Endothelial cell (in vitro differentiated cells): Measurements from ENCODE around the gene MIPEP. TPM values are rescaled to one million over a fixed set of nuclear protein-coding genes. Genes with fewer than 3 reads are reported as not detected.

Experiments
- DNase-seq: peaks from one replicate; pipeline ENCODE4 v3.0.0; 2021; ENCODE audit warnings: low spot score
- H3K27ac Mint-ChIP-seq: one replicate; pipeline ENCODE4 v1.8.0; 2021; ENCODE audit warnings: mixed read lengths, inconsistent platforms; ENCODE audit not compliant: unreplicated experiment
- H3K27me3 Mint-ChIP-seq: one replicate; pipeline ENCODE4 v1.8.0; 2021; ENCODE audit warnings: mild to moderate bottlenecking, moderate library complexity, mixed read lengths, inconsistent platforms; ENCODE audit not compliant: unreplicated experiment
- H3K36me3 Mint-ChIP-seq: one replicate; pipeline ENCODE4 v1.8.0; 2021; ENCODE audit warnings: mild to moderate bottlenecking, low read depth, mixed read lengths, inconsistent platforms; ENCODE audit not compliant: unreplicated experiment
- H3K4me1 Mint-ChIP-seq: one replicate; pipeline ENCODE4 v1.8.0; 2021; ENCODE audit warnings: mild to moderate bottlenecking, mixed read lengths, inconsistent platforms; ENCODE audit not compliant: unreplicated experiment
- H3K4me3 Mint-ChIP-seq: one replicate; pipeline ENCODE4 v1.8.0; 2021; ENCODE audit warnings: mild to moderate bottlenecking, mixed read lengths, inconsistent platforms; ENCODE audit not compliant: unreplicated experiment
- H3K9me3 Mint-ChIP-seq: one replicate; pipeline ENCODE4 v1.8.0; 2021; ENCODE audit warnings: mixed read lengths, inconsistent platforms; ENCODE audit not compliant: unreplicated experiment
- total RNA-seq: library from RNA; stranded (reverse); fragmentation: NEBNext Ultra II Directional; extraction: Animal tissue kit (Norgen Biotek cat#: 25700); gene quantifications from one replicate; pipeline ENCODE4 v1.2.1, GENCODE V29; 2021; ENCODE audit not compliant: unreplicated experiment
- TF ChIP-seq, protein P1 (sequence below): fragments of 200-600 bp; sonication (generic); IDR thresholded peaks from one replicate; pipeline ENCODE4 v1.5.0; 2021; ENCODE audit warnings: antibody characterized with exemption; ENCODE audit not compliant: unreplicated experiment

Gene MIPEP
- total RNA-seq, 1 donor from 2014 or later: 8.8 TPM

DNA sequence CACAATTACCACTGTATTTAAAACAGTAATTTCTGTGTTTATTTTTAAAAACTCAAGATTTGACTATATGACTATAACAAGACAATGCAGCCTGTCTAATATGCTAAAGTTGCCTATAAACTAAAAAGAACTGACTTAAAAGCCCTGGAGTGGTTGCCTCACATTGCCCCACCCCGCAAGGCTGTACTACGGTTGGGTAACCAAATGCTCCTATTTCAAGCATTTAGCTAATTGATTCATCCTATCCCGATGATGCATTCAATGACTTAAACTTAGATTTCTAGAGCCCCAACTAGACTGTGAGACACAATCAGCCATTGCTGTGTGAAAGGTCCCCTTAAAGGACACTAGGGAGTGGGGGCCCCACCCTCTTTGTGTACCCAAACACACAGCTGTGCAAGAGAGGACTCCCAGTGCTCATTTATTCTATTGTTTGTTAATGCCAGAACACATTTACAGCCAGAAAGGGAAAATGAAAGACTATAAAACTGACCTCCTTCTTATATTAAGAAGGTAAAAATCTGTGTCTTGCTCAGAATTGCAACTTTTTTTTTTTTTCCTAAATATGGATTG is 66.9 kb downstream of the MIPEP start:
- Mint-ChIP-seq H3K4me3 (no peak overlapping the region), H3K27me3 (no peaks in the 10 kb centered on the region), H3K27ac (no peak overlapping the region), H3K9me3 (no peaks in the 10 kb centered on the region), H3K4me1 (no peaks in the 10 kb centered on the region), H3K36me3 (peaks cover 6% of the 10 kb centered on the region)
- TF ChIP-seq, protein P1, sequence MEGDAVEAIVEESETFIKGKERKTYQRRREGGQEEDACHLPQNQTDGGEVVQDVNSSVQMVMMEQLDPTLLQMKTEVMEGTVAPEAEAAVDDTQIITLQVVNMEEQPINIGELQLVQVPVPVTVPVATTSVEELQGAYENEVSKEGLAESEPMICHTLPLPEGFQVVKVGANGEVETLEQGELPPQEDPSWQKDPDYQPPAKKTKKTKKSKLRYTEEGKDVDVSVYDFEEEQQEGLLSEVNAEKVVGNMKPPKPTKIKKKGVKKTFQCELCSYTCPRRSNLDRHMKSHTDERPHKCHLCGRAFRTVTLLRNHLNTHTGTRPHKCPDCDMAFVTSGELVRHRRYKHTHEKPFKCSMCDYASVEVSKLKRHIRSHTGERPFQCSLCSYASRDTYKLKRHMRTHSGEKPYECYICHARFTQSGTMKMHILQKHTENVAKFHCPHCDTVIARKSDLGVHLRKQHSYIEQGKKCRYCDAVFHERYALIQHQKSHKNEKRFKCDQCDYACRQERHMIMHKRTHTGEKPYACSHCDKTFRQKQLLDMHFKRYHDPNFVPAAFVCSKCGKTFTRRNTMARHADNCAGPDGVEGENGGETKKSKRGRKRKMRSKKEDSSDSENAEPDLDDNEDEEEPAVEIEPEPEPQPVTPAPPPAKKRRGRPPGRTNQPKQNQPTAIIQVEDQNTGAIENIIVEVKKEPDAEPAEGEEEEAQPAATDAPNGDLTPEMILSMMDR: no peak
- DNase-seq: no peak

DNA sequence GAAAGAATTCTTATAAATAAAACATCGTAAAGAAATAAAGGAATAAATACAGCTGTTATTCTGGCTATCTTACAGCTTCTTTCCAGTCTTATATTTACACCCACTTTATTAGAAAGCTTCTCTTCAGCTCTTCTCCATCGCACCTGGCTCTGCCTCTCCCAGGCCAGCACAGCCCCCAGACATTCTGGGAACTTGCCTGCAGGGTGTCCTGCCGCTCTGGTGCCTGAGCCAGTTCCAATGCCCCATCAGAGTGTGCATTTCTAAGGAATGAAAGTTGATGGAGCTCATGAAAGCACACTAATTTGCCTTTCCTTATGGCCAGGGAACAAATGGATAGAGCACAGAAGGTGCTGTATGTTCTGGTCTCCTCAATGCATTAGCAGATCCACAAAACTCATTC is 68.7 kb downstream of the MIPEP start:
- TF ChIP-seq, protein P1: no peak

DNA sequence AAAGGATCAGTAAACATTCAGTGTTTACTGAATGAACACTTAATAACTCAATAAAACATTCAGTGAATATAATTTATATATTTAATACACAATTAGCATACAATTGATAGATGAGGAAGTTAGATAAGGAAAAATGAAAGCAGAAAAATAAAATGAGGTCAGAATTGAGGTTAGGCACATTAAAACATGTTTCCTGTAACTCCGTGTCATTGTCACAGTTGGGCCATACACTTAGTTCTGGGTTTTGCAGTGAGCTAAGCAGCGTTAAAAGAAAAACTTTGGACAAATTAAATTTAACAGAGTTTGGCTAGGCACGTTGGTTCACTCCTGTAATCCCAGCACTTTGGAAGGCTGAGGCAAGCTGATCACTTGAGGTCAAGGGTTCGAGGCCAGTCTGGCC is 71.4 kb downstream of the MIPEP start:
- TF ChIP-seq, protein P1: no peak
- Mint-ChIP-seq H3K9me3 (no peaks in the 10 kb centered on the region), H3K4me3 (no peak overlapping the region), H3K4me1 (no peaks in the 10 kb centered on the region), H3K27ac (no peak overlapping the region), H3K27me3 (no peaks in the 10 kb centered on the region), H3K36me3 (no peaks in the 10 kb centered on the region)
- no peak for DNase-seq

More for the DNA sequence above, 68.7 kb downstream of the MIPEP start:
- Mint-ChIP-seq H3K4me3 (no peak overlapping the region), H3K4me1 (no peaks in the 10 kb centered on the region), H3K27ac (no peak overlapping the region), H3K27me3 (no peaks in the 10 kb centered on the region), H3K36me3 (no peaks in the 10 kb centered on the region), H3K9me3 (no peaks in the 10 kb centered on the region)
- DNase-seq: no peak

DNA sequence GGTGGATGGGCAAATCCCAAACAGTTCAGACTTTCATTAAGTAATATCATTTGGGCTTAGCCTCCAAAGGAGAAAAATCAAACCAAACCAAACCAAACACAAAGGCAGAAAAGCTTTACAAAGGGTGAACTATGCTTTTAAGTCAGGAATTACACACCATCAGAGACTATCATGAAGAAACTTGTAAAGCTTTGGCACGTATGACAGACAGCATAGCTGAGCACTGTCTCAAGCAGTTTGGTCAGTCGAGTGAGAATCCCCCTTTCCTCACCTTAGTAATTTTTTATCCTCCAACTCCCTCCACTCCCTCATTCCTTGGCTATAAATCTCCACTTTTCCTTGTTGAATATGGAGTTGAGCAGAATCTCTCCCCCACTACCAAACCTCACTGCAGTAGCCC is 72.1 kb downstream of the MIPEP start:
- Mint-ChIP-seq H3K9me3 (no peaks in the 10 kb centered on the region), H3K4me3 (no peak overlapping the region), H3K36me3 (no peaks in the 10 kb centered on the region), H3K27me3 (no peaks in the 10 kb centered on the region), H3K4me1 (no peaks in the 10 kb centered on the region), H3K27ac (no peak overlapping the region)
- TF ChIP-seq, protein P1: no peak
- no peak for DNase-seq

DNA sequence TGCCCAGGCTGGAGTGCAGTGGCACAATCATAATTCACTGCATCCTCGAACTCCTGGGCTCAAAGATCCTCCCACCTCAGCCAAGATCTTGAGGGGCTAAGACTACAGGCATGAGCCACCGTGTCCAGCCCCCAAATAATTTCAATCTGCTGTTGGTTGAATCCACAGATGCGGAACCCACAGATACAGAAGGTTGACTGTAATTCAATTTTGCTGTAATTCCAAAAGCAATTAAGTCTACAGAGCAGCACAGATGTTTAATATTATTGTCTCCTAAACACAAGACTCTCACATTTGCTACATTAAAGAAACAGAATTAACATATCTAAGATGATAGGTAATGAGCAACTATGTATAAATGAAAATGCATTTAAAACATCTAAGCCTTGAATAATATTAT is 75.6 kb downstream of the MIPEP start:
- Mint-ChIP-seq H3K27me3 (no peaks in the 10 kb centered on the region), H3K4me1 (peaks cover 3% of the 10 kb centered on the region), H3K27ac (no peak overlapping the region), H3K9me3 (no peaks in the 10 kb centered on the region), H3K36me3 (no peaks in the 10 kb centered on the region), H3K4me3 (no peak overlapping the region)
- TF ChIP-seq, protein P1: no peak
- no peak for DNase-seq
